GM12873 (cell line): ENCODE data around the gene SFMBT2.
A peak's percentile ranks its signal among the peaks of the same experiment; 100 is the strongest.

Experiments used
- TF ChIP-seq, protein P1 (sequence below): IDR thresholded peaks from 2 replicates; pipeline ENCODE4 v1.5.1; 2012; ENCODE audit warnings: low read depth, mild to moderate bottlenecking, moderate library complexity, low read length, control low read depth; ENCODE audit not compliant: insufficient read depth; ENCODE audit errors: missing control alignments

The SFMBT2 gene

DNA sequence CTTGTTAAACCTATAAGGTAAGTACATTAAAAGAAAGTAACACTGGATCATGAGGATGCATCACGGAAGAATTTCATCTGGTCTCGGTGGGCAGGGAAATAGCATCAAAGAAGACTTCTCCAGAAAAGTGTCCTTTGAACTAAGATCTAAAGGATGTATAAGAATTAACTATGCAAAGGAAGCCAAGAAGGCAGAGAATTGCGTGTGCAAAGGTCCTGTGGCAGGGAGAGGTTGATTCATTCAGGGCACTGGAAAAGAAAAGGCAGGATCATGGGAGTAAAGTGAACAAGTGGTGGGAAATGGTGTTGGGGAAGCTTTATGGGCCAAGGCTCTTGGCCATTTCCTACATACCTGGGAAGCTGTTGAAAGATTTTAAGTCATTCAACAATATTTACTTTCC is 288.3 kb downstream of the SFMBT2 start:
- TF ChIP-seq, protein P1, sequence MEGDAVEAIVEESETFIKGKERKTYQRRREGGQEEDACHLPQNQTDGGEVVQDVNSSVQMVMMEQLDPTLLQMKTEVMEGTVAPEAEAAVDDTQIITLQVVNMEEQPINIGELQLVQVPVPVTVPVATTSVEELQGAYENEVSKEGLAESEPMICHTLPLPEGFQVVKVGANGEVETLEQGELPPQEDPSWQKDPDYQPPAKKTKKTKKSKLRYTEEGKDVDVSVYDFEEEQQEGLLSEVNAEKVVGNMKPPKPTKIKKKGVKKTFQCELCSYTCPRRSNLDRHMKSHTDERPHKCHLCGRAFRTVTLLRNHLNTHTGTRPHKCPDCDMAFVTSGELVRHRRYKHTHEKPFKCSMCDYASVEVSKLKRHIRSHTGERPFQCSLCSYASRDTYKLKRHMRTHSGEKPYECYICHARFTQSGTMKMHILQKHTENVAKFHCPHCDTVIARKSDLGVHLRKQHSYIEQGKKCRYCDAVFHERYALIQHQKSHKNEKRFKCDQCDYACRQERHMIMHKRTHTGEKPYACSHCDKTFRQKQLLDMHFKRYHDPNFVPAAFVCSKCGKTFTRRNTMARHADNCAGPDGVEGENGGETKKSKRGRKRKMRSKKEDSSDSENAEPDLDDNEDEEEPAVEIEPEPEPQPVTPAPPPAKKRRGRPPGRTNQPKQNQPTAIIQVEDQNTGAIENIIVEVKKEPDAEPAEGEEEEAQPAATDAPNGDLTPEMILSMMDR, result no peak

DNA sequence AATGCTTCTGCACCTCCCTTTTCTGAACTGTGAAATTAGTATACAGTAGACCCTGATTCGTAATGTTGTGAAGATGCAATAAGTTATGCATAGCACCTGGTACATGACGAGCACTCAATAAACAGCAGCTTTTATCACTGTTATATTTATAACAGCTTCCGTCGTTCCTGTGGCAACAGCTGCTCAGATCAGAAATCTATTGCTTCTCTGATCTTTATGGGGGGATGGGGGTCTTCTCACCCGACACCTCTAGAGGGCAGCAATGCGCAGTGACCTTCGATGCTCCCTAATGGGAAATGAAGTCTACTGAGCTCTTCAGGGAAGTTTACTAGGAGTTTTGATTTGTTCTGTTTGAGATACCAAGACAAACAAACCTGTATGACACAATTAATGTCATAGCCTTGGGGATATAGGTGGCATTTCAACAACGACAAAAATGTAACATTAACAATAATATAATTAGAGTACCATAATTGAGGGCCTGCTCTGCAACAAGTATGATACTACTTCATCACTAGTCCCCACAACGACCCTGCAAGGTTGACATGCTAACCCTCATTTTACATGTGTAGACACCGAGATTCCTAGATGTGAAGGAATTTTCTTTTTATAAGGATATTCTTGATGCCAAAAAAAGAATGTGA is 289.6 kb downstream of the SFMBT2 start:
- TF ChIP-seq, protein P1, result peak; percentile 88

DNA sequence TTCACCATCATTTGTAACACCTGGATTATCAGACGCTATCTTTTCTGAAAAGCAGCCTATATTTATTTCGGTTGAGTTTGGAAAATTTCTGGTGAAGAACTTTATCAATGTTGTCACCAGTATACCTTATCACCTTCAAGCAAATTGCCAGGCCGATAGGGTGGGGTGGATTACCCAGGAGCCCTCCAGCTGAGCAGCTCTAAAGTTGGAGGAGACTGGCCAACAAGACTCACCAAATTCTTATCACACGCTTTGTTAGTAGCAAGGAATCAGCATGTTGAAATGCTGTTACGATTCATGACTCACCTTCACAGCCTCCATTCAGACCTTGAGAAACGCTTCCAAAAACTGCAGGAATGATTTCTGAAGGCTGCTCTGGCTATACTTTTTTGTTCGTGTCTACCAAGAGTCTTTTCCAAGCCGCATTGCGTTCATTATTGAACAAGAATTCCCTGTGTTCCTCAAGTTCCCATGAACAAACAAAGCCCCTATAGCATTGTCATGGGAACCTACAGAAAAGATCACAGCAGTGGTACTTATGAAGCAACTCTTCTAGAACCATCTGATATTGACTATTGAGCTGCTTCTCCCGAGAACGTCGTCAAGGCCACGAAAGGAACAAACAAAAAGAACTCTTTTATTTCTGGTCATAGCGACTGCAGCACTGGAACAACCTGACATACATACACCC is 291.4 kb downstream of the SFMBT2 start:
- TF ChIP-seq, protein P1, result no peak

DNA sequence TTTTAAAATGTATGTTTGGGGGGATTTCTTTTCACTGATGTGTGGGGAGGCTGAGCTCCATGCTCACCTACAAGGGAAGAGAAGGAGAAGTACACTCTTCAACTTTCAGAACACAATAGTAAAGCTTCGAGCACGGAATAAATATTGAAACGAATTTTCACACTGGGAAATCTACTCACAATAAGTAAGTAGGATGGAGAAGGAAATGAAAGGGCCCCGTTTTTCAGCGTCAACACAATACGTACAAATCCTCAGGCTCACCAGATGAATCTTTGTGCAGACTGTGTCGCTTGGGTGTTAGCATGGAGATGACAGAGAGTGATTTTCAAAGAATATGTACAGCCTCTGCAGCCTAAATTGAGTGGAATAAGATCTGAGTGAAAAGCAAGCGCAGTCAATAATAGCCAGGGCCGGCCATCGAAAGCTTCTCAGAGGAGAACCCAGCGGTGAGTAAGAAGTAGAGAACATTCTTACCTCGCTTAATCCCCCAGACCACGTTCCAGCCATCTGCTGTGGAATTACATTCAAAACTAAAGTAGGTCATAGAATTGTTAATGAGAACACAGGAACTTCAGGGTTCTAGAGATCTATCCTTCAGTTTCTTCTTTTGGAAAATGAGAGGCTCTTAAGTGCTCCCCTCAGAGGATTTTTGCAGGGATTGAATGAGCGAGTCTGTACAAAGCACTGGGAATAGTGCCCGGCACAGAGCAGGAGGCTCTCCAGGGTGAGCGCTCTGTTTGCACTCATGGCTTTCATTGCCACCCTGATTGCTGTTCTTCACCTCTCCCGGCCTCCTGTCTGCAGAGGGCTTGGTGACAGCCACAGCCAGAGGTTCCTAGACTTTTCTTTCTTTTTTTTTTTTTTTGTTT is 292.8 kb downstream of the SFMBT2 start:
- TF ChIP-seq, protein P1, result no peak

DNA sequence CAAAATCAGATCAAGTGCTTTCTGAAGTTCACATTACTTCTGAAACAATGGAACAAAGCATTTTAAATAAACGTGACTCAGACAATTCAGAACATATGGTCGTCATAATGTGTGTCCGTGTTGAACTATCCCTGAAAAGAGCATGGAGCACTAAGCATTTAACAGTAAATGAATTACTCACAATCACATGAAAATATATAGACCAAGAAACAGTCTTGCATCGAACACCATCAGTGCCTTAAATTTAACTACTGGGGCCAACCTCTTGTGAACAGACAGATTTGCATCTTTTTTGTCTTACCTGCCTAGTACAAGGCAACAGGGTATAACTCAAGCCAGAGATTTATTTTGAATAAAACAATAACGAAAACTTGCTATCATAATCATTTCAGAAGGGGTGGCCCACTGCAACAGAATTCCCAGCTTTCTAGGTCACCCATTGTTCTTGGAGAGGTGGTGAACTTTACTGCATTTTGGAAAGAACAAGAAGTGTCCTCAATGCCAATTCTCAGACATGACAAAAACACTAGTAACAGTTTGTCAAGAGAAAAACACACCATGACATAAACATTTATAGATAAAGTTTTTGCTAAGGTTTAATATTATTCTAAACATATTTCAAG is 293.5 kb downstream of the SFMBT2 start:
- TF ChIP-seq, protein P1, result no peak

DNA sequence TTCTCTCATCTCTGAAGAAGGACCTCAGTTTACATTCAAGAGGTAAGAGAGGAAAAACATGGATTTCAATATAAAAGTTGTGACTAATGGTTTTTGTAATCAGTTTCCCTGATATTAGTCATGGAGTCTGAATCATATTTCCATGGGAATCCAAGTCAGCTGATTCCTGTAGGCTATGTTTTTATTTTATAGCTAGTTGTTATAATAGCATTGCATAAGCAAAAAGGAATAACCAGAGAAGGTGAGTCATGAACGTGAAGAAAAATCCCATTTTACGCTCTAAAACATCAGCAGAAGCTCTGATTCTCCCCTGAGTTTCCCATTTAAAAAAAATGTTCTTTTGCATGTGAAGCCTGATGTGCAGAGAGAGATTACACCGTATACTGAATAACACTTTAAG is 299.3 kb downstream of the SFMBT2 start:
- TF ChIP-seq, protein P1, result no peak

DNA sequence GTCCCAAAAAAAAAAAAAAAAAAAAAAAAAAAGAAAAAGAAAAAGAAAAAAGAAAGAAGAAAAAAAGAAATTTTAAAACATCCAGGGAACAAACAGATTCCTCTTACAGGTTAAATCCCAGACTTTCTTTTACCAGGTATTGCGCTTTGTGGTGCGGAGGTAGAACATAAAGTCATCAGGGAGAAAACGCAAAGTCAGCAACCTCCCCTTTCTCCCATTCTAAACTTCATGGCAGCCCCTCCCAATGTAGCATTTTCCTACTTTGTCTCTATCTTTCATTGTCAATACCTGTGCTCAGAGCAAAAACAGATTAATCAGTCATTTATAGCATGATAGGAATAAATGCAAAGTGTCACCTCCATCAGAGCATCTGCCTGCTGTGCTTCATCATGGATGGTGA is 299.7 kb downstream of the SFMBT2 start:
- TF ChIP-seq, protein P1, result no peak
